PFSK-1 (cell line): Measurements from ENCODE around the gene TP53INP2.

Experiments
- FOXP2 ChIP-seq: optimal IDR thresholded peaks from 2 replicates; pipeline ENCODE3; 2011; ENCODE audit warnings: borderline replicate concordance, control low read depth, inconsistent platforms; ENCODE audit not compliant: insufficient read depth; ENCODE audit errors: extremely low read length, extremely low read depth
- POLR2AphosphoS5 ChIP-seq: IDR thresholded peaks from 2 replicates; pipeline ENCODE4 v1.6.1; 2012; ENCODE audit warnings: low read depth, mild to moderate bottlenecking, control low read depth, low read length, moderate library complexity
- REST ChIP-seq, 2 experiments: IDR thresholded peaks; 2 replicates each; pipeline versions ENCODE4 v1.6.1 to v1.8.0; 2011 to 2012; ENCODE audit warnings: low read depth in 2 of 2, low read length in 2 of 2, control low read depth in 1 of 2, inconsistent platforms in 1 of 2, mild to moderate bottlenecking in 1 of 2, moderate library complexity in 1 of 2; ENCODE audit not compliant: insufficient read depth in 1 of 2
- SIN3A ChIP-seq: IDR thresholded peaks from 2 replicates; pipeline ENCODE4 v1.6.1; 2012; ENCODE audit warnings: mild to moderate bottlenecking, low read length, moderate library complexity, borderline replicate concordance; ENCODE audit not compliant: insufficient read depth
- TAF1 ChIP-seq: IDR thresholded peaks from 2 replicates; pipeline ENCODE4 v1.6.1; 2012; ENCODE audit warnings: low read length, control low read depth, borderline replicate concordance; ENCODE audit not compliant: insufficient read depth

GRCh38 chr20:34675561-34675960, 28.6 kb upstream of the TP53INP2 start:
- no peak for TF ChIP-seq REST (IDR thresholded peaks at IDR 0.05; ENCODE audit: insufficient read depth in 1 of 2, low read depth in 2 of 2, low read length in 2 of 2)
- no peak for TF ChIP-seq TAF1
- no peak for TF ChIP-seq FOXP2
- TF ChIP-seq POLR2AphosphoS5, result no peak
- TF ChIP-seq SIN3A, result no peak
